ENCODE results near the gene CHAC2. TPM values are rescaled to one million over a fixed set of nuclear protein-coding genes. Genes with fewer than 3 reads are reported as not detected.

The CHAC2 gene
- total and polyA plus RNA-seq, 2 of the 4 experiments (the other 2 are of a cell fraction) = 2.4 to 3.9 TPM

DNA sequence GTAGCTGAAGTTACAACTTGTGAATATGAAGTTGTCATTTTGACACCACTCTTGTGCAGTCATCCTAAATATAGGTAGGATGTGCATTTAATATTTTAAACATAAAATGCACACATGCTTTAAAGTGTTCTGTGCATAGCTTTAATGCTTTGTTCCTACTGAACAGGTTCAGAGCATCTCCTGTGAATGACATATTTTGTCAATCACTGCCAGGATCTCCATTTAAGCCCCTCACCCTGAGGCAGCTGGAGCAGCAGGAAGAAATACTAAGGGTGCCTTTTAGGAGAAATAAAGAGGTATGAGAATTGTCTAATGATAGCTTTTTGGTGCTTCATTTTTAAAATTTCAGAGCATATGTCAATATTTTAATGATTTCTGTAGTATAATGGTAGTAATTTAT lies 33.9 kb downstream of the CHAC2 start:
- no peak overlapping the region for H3K4me3 ChIP-seq (ENCODE audit: insufficient read depth, low read depth, low read length)
- H2BK15ac ChIP-seq (ENCODE audit: low read depth, low read length) = no peak overlapping the region
- no peaks in the 10 kb centered on the region for H3K9me3 ChIP-seq (ENCODE audit: control insufficient read depth, insufficient read depth, low read length)
- peaks cover 6 to 15% of the 10 kb centered on the region in 2 experiments; a peak in 3 of 4 replicates for H3K79me1 ChIP-seq (ENCODE audit: low read depth in 1 of 2, low read length in 2 of 2)
- no peaks in the 10 kb centered on the region for H3K4me1 ChIP-seq (ENCODE audit: control insufficient read depth, insufficient read depth, low read length)
- H4K5ac ChIP-seq (ENCODE audit: low read depth, low read length) = no peak overlapping the region
- no peaks in the 10 kb centered on the region for H3K9me1 ChIP-seq (ENCODE audit: insufficient read depth, low read length)
- H3K36me3 ChIP-seq (ENCODE audit: control insufficient read depth, insufficient read depth, low read length) = peaks cover 24% of the 10 kb centered on the region
- no peak overlapping the region for H3K14ac ChIP-seq (replicated peaks; ENCODE audit: low read depth, low read length)
- no peak overlapping the region for H2BK5ac ChIP-seq (ENCODE audit: low read depth, low read length, poor library complexity, severe bottlenecking)
- no peak overlapping the region for H2AK9ac ChIP-seq (replicated peaks; ENCODE audit: low read depth, low read length, poor library complexity)
- no peak overlapping the region for H3K9ac ChIP-seq (ENCODE audit: low read depth, low read length)
- no peak for ATAC-seq (ENCODE audit: low read depth)
- CTCF ChIA-PET = no interaction called here
- no peak for DNase-seq
- no peak overlapping the region for H3K56ac ChIP-seq (ENCODE audit: extremely low read depth, insufficient read depth, low read length)
- no peak overlapping the region for H3K27ac ChIP-seq (ENCODE audit: insufficient read depth, low read length)
- no peak overlapping the region for H3K4me2 ChIP-seq (ENCODE audit: low read depth, low read length)
- no peak overlapping the region for H3K23ac ChIP-seq (ENCODE audit: low read depth, low read length)
- dilution Hi-C loops (cut with HindIII; ENCODE audit: low sequenced_read_pairs, unreplicated experiment) (no loop called here), in situ Hi-C loops (cut with MboI; ENCODE audit: low sequenced_read_pairs) (no loop called here), intact Hi-C loops (cut with micrococcal nuclease) (no loop called here)
- H4K8ac ChIP-seq (ENCODE audit: low read depth in 2 of 2, low read length in 2 of 2) = no peak overlapping the region
- no peak overlapping the region for H3K4ac ChIP-seq (ENCODE audit: low read depth, low read length)
- POLR2A ChIA-PET (ENCODE audit: unreplicated experiment) = no interaction called here
- H4K91ac ChIP-seq (ENCODE audit: insufficient read depth, low read depth, low read length) = no peak overlapping the region
- no peak overlapping the region for H2BK120ac ChIP-seq (ENCODE audit: low read depth, low read length)
- no TSS peak for BruUV-seq (replicated peaks)
- H3K18ac ChIP-seq (ENCODE audit: low read depth, low read length) = no peak overlapping the region
- TF ChIP-seq RFX5 (IDR thresholded peaks at IDR 0.05; ENCODE audit: low read depth, low read length) = no peak
- no peak for TF ChIP-seq FOS (IDR thresholded peaks at IDR 0.05; ENCODE audit: low read depth, low read length)
- no peak for TF ChIP-seq NFE2L2 (IDR thresholded peaks at IDR 0.05; ENCODE audit: low read depth, low read length)
- no peak for TF ChIP-seq SMC3 (IDR thresholded peaks at IDR 0.05; ENCODE audit: low read depth, low read length)
- TF ChIP-seq CEBPB (IDR thresholded peaks at IDR 0.05; ENCODE audit: low read depth, low read length) = no peak
- TF ChIP-seq, protein P1, sequence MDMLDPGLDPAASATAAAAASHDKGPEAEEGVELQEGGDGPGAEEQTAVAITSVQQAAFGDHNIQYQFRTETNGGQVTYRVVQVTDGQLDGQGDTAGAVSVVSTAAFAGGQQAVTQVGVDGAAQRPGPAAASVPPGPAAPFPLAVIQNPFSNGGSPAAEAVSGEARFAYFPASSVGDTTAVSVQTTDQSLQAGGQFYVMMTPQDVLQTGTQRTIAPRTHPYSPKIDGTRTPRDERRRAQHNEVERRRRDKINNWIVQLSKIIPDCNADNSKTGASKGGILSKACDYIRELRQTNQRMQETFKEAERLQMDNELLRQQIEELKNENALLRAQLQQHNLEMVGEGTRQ (IDR thresholded peaks at IDR 0.05; ENCODE audit: low read depth, low read length) = no peak
- TF ChIP-seq POLR2A (IDR thresholded peaks at IDR 0.05; ENCODE audit: low read depth, low read length) = no peak
- TF ChIP-seq MAFK (IDR thresholded peaks at IDR 0.05; ENCODE audit: low read depth, low read length) = no peak
- TF ChIP-seq MAZ (IDR thresholded peaks at IDR 0.05; ENCODE audit: borderline replicate concordance, low read depth, low read length) = no peak
- TF ChIP-seq, protein P2, sequence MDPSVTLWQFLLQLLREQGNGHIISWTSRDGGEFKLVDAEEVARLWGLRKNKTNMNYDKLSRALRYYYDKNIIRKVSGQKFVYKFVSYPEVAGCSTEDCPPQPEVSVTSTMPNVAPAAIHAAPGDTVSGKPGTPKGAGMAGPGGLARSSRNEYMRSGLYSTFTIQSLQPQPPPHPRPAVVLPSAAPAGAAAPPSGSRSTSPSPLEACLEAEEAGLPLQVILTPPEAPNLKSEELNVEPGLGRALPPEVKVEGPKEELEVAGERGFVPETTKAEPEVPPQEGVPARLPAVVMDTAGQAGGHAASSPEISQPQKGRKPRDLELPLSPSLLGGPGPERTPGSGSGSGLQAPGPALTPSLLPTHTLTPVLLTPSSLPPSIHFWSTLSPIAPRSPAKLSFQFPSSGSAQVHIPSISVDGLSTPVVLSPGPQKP (IDR thresholded peaks at IDR 0.05; ENCODE audit: borderline replicate concordance, low read depth, low read length) = no peak
- no peak for TF ChIP-seq RAD21 (IDR thresholded peaks at IDR 0.05; ENCODE audit: low read length)
- no peak for TF ChIP-seq BHLHE40 (IDR thresholded peaks at IDR 0.05; ENCODE audit: low read depth, low read length)
- TF ChIP-seq CHD1 (IDR thresholded peaks at IDR 0.05; ENCODE audit: low read depth, low read length) = no peak
- TF ChIP-seq RCOR1 (IDR thresholded peaks at IDR 0.05; ENCODE audit: insufficient replicate concordance, low read length) = no peak
- TF ChIP-seq MXI1 (IDR thresholded peaks at IDR 0.05; ENCODE audit: borderline replicate concordance, low read depth, low read length) = no peak
- TF ChIP-seq, protein P3, sequence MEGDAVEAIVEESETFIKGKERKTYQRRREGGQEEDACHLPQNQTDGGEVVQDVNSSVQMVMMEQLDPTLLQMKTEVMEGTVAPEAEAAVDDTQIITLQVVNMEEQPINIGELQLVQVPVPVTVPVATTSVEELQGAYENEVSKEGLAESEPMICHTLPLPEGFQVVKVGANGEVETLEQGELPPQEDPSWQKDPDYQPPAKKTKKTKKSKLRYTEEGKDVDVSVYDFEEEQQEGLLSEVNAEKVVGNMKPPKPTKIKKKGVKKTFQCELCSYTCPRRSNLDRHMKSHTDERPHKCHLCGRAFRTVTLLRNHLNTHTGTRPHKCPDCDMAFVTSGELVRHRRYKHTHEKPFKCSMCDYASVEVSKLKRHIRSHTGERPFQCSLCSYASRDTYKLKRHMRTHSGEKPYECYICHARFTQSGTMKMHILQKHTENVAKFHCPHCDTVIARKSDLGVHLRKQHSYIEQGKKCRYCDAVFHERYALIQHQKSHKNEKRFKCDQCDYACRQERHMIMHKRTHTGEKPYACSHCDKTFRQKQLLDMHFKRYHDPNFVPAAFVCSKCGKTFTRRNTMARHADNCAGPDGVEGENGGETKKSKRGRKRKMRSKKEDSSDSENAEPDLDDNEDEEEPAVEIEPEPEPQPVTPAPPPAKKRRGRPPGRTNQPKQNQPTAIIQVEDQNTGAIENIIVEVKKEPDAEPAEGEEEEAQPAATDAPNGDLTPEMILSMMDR (conservative IDR thresholded peaks at IDR 0.05; ENCODE audit: low read depth, low read length) = no peak
- H2AFZ ChIP-seq (replicated peaks; ENCODE audit: low read length, poor library complexity) = no peak overlapping the region
- H2BK20ac ChIP-seq (ENCODE audit: low read depth, low read length) = no peak overlapping the region
- H2AK5ac ChIP-seq (ENCODE audit: low read depth, low read length) = no peak overlapping the region
- no peaks in the 10 kb centered on the region for H3K27me3 ChIP-seq (ENCODE audit: control insufficient read depth, insufficient read depth, low read length)
- no peaks in the 10 kb centered on the region for H4K20me1 ChIP-seq (ENCODE audit: insufficient read depth, low read length)

All from IMR-90 (cell line).